Heart right ventricle (tissue), 16 donors: ENCODE results near the gene CDK5RAP2. TPM values are rescaled to one million over a fixed set of nuclear protein-coding genes. Genes with fewer than 3 reads are reported as not detected.

Experiments
- ATAC-seq, 8 donors: fragments of 200-7000 bp; cut with Tn5 transposase; one replicate each; pipeline ENCODE4 v1.9.1; 2020; ENCODE audit warnings: mild to moderate bottlenecking in 8 of 8, moderate library complexity in 8 of 8, moderate number of reproducible peaks in 1 of 8
- DNase-seq, 2 donors: peaks; one replicate each; pipeline ENCODE4 v3.0.0-alpha.2; 2020
- H3K27ac ChIP-seq, 10 donors: fragments of 200-600 bp; sonication (generic) in 2 of 10; one replicate each; pipeline versions ENCODE4 v1.5.0 to v1.8.0; 2020 to 2022; ENCODE audit warnings: mild to moderate bottlenecking in 3 of 10
- H3K27me3 ChIP-seq, 7 donors: fragments of 200-600 bp; one replicate each; pipeline ENCODE4 v1.8.0; 2021 to 2022; ENCODE audit warnings: mild to moderate bottlenecking in 2 of 7
- H3K36me3 ChIP-seq, 9 donors: fragments of 200-600 bp; sonication (generic) in 1 of 9; one replicate each; pipeline versions ENCODE4 v1.5.0 to v1.8.0; 2020 to 2022; ENCODE audit warnings: mild to moderate bottlenecking in 2 of 9
- H3K4me1 ChIP-seq, 9 donors: fragments of 200-600 bp; sonication (generic) in 1 of 9; one replicate each; pipeline versions ENCODE4 v1.5.0 to v1.8.0; 2020 to 2022; ENCODE audit warnings: mild to moderate bottlenecking in 4 of 9
- H3K4me3 ChIP-seq, 10 donors: fragments of 200-600 bp; sonication (generic) in 2 of 10; one replicate each; pipeline versions ENCODE4 v1.5.0 to v1.8.0; 2020 to 2022; ENCODE audit warnings: mild to moderate bottlenecking in 7 of 10, moderate library complexity in 2 of 10
- H3K9me3 ChIP-seq, 11 donors: fragments of 200-600 bp in 10 of 11; sonication (generic) in 2 of 11; one replicate each; pipeline versions ENCODE4 v1.5.0 to v1.8.0; 2013 to 2022; ENCODE audit warnings: mild to moderate bottlenecking in 2 of 11, control low read depth in 1 of 11, moderate library complexity in 1 of 11
- WGBS, 2 donors: extraction: QIAGEN DNeasy Blood & Tissue Kit; methylation state at CpG; one replicate each; pipeline ENCODE4 v1.1.7; 2013; ENCODE audit warnings: inconsistent platforms in 1 of 2; 5-methylcytosine and 5-hydroxymethylcytosine counted together
- intact Hi-C, 10 donors: fragments of 100-400 bp; cut with DNase I; formaldehyde crosslinking; loops; one replicate each; pipeline versions ENCODE4 v1.11.1 to v1.14.2; 2022
- polyA plus RNA-seq, 2 donors: library from polyadenylated mRNA; stranded (reverse); fragments of 200-250 nt; gene quantifications; one replicate each; pipeline ENCODE4 v1.2.3, GENCODE V29; 2013
- total RNA-seq, 10 donors: library from RNA; stranded (reverse); fragmentation: NEBNext Ultra II Directional in 3 of 10; extraction: Animal tissue kit (Norgen Biotek cat#: 25700) in 3 of 10; gene quantifications; one replicate each; pipeline versions ENCODE4 v1.2.1 to v1.2.4, GENCODE V29; 2021 to 2023
- TF ChIP-seq, protein P1 (sequence below), 9 donors: fragments of 200-600 bp; sonication (generic) in 2 of 9; IDR thresholded peaks; one replicate each; pipeline versions ENCODE4 v1.5.0 to v1.8.0; 2021 to 2022; ENCODE audit warnings: antibody characterized with exemption in 9 of 9, mild to moderate bottlenecking in 5 of 9, moderate library complexity in 1 of 9
- donor health status: Arrhythmogenic right ventricular cardiomyopathy.
- donor health status: ischemic (EF 13 %, LVEDD 7.1; RV severe dilation, severe dysfunction).
- donor health status: healthy with polysubstance abuse.
- donor health status: DM: no; HTN: yes; CAD: no.
- donor health status: DM: no; HTN: no; CAD: no.
- donor health status: ischemic (EF 25% LVEDD 6.9; RV normal size, moderate dysfunction).
- donor health status: ischemic (EF 25% LVEDD 5.7; RV mildly dilated, moderate dysfunction).
- donor health status: healthy.
- donor health status: DM: yes; HTN: yes; CAD: no.
- donor health status: Ischemic cardiomyopathy.
- donor health status: ischemic (EF 35%, LVEDD 5.7; RV mildly dilated, moderate dysfunction).
- donor health status: nonischemic (EF 11% LVEDD 7.7; RV severe dilation, severe dysfunction).
- donor health status: DM: yes; HTN: yes; CAD: no.
- donor health status: PGD.
- donor health status: ischemic (EF 29% LVEDD 5.4; RV normal size, mild dysfunction).
- donor health status: nonischemic (EF 23%, LVEDD 6.1; RV moderate dilation, normal function).

Gene CDK5RAP2
- total and polyA plus RNA-seq, 12 donors: 21.6 to 80.1 (median 53.4) TPM

DNA sequence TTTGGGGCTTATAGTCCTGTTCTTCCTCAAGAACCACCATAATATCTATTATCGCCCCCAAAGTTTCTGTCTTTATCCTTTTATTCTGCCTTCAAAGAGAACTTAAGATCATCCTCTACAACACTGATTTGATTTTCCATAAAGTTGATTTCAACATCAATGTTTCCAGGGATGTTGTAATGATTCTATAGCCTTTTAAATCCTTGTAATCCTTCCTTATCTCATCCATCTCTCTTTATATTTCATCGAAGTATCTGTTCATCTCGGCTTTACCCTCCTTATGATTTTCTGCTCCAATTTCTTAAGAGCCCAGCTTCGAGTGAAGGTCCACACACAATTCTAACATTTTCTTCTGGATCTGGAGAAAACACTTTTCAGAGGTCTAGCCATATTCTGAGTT lies 218.4 kb downstream of the CDK5RAP2 start:
- H3K9me3 ChIP-seq: no peaks in the 10 kb centered on the region
- TF ChIP-seq, protein P1, sequence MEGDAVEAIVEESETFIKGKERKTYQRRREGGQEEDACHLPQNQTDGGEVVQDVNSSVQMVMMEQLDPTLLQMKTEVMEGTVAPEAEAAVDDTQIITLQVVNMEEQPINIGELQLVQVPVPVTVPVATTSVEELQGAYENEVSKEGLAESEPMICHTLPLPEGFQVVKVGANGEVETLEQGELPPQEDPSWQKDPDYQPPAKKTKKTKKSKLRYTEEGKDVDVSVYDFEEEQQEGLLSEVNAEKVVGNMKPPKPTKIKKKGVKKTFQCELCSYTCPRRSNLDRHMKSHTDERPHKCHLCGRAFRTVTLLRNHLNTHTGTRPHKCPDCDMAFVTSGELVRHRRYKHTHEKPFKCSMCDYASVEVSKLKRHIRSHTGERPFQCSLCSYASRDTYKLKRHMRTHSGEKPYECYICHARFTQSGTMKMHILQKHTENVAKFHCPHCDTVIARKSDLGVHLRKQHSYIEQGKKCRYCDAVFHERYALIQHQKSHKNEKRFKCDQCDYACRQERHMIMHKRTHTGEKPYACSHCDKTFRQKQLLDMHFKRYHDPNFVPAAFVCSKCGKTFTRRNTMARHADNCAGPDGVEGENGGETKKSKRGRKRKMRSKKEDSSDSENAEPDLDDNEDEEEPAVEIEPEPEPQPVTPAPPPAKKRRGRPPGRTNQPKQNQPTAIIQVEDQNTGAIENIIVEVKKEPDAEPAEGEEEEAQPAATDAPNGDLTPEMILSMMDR (IDR thresholded peaks at IDR 0.05): no peak
- intact Hi-C loops: no loop called here
- peaks cover 0 to 3% (median 0%) of the 10 kb centered on the region in 7 donors for H3K27me3 ChIP-seq
- no peaks in the 10 kb centered on the region for H3K36me3 ChIP-seq
- no peak overlapping the region for H3K4me3 ChIP-seq
- DNase-seq (no peak), ATAC-seq (no peak)
- H3K27ac ChIP-seq: no peak overlapping the region
- WGBS, 2 donors: 88 to 93% methylated on average over 4 of the region's 4 CpGs
- peaks cover 0 to 4% (median 0%) of the 10 kb centered on the region in 9 donors for H3K4me1 ChIP-seq

DNA sequence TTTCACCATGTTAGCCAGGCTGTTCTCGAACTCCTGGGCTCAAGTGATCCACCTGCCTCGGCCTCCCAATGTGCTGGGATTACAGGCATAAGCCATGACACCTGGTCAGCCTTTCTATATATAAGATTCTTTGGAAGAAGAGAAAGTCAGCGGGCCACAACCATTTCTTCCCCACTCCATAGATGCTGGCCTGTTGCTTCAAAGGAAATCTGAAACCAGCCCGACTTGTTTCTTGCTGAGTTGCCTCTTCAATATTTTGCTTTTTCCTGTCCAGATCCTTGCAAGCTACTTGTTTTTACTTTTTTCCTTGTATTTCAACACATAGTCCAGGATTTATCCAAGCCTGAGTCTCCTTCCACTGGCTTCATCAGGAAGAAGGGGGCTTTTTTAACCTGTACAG lies 219.5 kb downstream of the CDK5RAP2 start:
- 89 to 94% methylated on average over 4 of the region's 4 CpGs for WGBS, 2 donors
- Histone ChIP-seq H3K4me3 (no peak overlapping the region), H3K27me3 (peaks cover 0 to 3% (median 0%) of the 10 kb centered on the region in 7 donors), H3K36me3 (no peaks in the 10 kb centered on the region), H3K9me3 (no peaks in the 10 kb centered on the region), H3K4me1 (no peaks in the 10 kb centered on the region), H3K27ac (no peak overlapping the region)
- DNase-seq (no peak), ATAC-seq (no peak)
- intact Hi-C loops: no loop called here
- TF ChIP-seq, protein P1 (IDR thresholded peaks at IDR 0.05): no peak

DNA sequence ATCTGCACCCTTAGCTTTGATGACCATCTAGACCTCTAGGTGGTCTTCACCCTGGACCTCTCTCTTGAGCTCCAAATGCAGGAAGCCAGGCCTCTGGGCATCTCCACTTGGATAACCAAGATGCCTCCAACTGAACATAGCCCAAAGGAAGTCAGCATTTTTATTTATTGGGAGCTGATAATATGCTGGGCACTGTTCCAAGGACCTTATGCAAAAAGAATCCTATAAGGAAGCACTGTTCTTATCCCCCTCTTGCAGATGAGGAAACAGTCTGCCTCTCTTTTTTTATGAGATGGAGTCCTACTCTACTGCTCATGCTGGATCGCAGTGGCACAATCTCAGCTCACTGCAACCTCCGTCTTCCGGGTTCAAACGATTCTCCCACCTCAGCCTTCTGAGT lies 219.9 kb downstream of the CDK5RAP2 start:
- no peaks in the 10 kb centered on the region for H3K9me3 ChIP-seq
- intact Hi-C loops: no loop called here
- no peaks in the 10 kb centered on the region for H3K36me3 ChIP-seq
- H3K4me1 ChIP-seq: no peaks in the 10 kb centered on the region
- peaks cover 0 to 3% (median 0%) of the 10 kb centered on the region in 7 donors for H3K27me3 ChIP-seq
- no peak for ATAC-seq
- TF ChIP-seq, protein P1 (IDR thresholded peaks at IDR 0.05): no peak
- no peak overlapping the region for H3K4me3 ChIP-seq
- no peak overlapping the region for H3K27ac ChIP-seq
- WGBS, 2 donors: 73 to 87% methylated on average over 4 of the region's 4 CpGs
- no peak for DNase-seq

DNA sequence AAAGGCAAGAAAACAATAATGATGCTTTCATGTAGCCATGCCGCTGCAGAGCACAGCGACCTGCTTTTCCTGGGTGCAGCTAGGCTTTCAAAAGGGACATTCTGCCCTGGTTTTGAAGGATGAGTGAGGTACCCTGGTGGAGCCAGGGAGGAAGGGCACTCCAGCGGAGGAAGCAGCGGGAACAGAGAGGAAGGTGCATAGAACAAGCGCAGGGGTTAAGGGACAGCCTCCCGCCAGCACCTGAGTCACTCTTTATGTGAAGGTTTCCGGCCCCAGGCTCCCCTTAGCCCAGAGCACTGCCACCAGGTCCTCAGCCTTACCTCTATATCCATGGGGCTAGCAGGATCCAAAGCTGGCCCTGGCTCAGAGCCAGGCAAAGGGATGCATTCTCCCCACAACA lies 221.1 kb downstream of the CDK5RAP2 start:
- Histone ChIP-seq H3K4me3 (no peak overlapping the region), H3K9me3 (no peaks in the 10 kb centered on the region), H3K27me3 (peaks cover 0 to 3% (median 0%) of the 10 kb centered on the region in 7 donors), H3K27ac (no peak overlapping the region), H3K4me1 (no peaks in the 10 kb centered on the region), H3K36me3 (no peaks in the 10 kb centered on the region)
- no peak for DNase-seq
- WGBS, 2 donors: 91 to 95% methylated on average over 7 of the region's 7 CpGs
- TF ChIP-seq, protein P1 (IDR thresholded peaks at IDR 0.05): no peak
- no peak for ATAC-seq
- intact Hi-C loops: loop anchor here in 1 of 10 donors (10.0 kb wide), 1 partner anchor 974 kb away; no protein-coding TSS in a partner anchor
